Subcutaneous abdominal adipose tissue (tissue), 5 donors: ENCODE measurements around the gene PCYT2.

Experiments used
- H3K27ac ChIP-seq: one replicate; pipeline ENCODE4 v1.7.0; 2013; ENCODE audit warnings: low read depth, mild to moderate bottlenecking, inconsistent platforms, low read length, moderate library complexity
- H3K27me3 ChIP-seq, 5 donors: one replicate each; pipeline ENCODE4 v1.7.0; 2013; ENCODE audit warnings: low read length in 5 of 5, inconsistent platforms in 1 of 5; ENCODE audit not compliant: control insufficient read depth in 5 of 5, insufficient read depth in 4 of 5
- H3K36me3 ChIP-seq, 5 donors: one replicate each; pipeline ENCODE4 v1.7.0; 2013; ENCODE audit warnings: low read length in 5 of 5; ENCODE audit not compliant: control insufficient read depth in 5 of 5, insufficient read depth in 5 of 5
- H3K4me1 ChIP-seq, 5 donors: one replicate each; pipeline ENCODE4 v1.7.0; 2013; ENCODE audit warnings: low read length in 5 of 5, mild to moderate bottlenecking in 3 of 5, moderate library complexity in 1 of 5; ENCODE audit not compliant: control insufficient read depth in 5 of 5, insufficient read depth in 5 of 5
- H3K4me3 ChIP-seq, 5 donors: one replicate each; pipeline ENCODE4 v1.7.0; 2013; ENCODE audit warnings: low read length in 5 of 5, low read depth in 1 of 5
- H3K9ac ChIP-seq, 5 donors: one replicate each; pipeline ENCODE4 v1.7.0; 2013; ENCODE audit warnings: low read length in 5 of 5, mild to moderate bottlenecking in 4 of 5, moderate library complexity in 3 of 5
- H3K9me3 ChIP-seq, 5 donors: one replicate each; pipeline ENCODE4 v1.7.0; 2013; ENCODE audit warnings: low read length in 5 of 5; ENCODE audit not compliant: control insufficient read depth in 5 of 5
- donor health status: healthy.
- donor health status: healthy.
- donor health status: healthy.
- donor health status: healthy.
- donor health status: healthy.

Gene PCYT2

GRCh38 chr17:81865358-81865732 is 45.9 kb downstream of the PCYT2 start:
- Histone ChIP-seq H3K9me3 (no peaks in the 10 kb centered on the region), H3K36me3 (peaks cover 0 to 37% (median 26%) of the 10 kb centered on the region in 5 donors), H3K27me3 (no peaks in the 10 kb centered on the region), H3K4me3 (no peak overlapping the region), H3K4me1 (peaks cover 3 to 52% (median 42%) of the 10 kb centered on the region in 5 donors), H3K27ac (no peak overlapping the region), H3K9ac (no peak overlapping the region)

GRCh38 chr17:81863833-81864768 is 47.1 kb downstream of the PCYT2 start:
- H3K27ac ChIP-seq = peak overlapping the region; percentile 13
- H3K36me3 ChIP-seq = peaks cover 0 to 31% (median 17%) of the 10 kb centered on the region in 5 donors
- peaks cover 7 to 49% (median 38%) of the 10 kb centered on the region in 5 donors for H3K4me1 ChIP-seq
- no peaks in the 10 kb centered on the region for H3K9me3 ChIP-seq
- H3K4me3 ChIP-seq = no peak overlapping the region
- no peaks in the 10 kb centered on the region for H3K27me3 ChIP-seq
- H3K9ac ChIP-seq = peak overlapping the region in 1 of 5 donors; percentile 54

GRCh38 chr17:81863123-81863675 is 48.0 kb downstream of the PCYT2 start:
- H3K36me3 ChIP-seq = peaks cover 0 to 30% (median 15%) of the 10 kb centered on the region in 5 donors
- H3K27ac ChIP-seq = peak overlapping the region; percentile 13
- H3K4me3 ChIP-seq = no peak overlapping the region
- no peak overlapping the region for H3K9ac ChIP-seq
- H3K9me3 ChIP-seq = no peaks in the 10 kb centered on the region
- peaks cover 15 to 52% (median 43%) of the 10 kb centered on the region in 5 donors for H3K4me1 ChIP-seq
- no peaks in the 10 kb centered on the region for H3K27me3 ChIP-seq

GRCh38 chr17:81860756-81861568 is 50.2 kb downstream of the PCYT2 start:
- H3K27me3 ChIP-seq = no peaks in the 10 kb centered on the region
- H3K27ac ChIP-seq = peak overlapping the region; percentile 96
- H3K9me3 ChIP-seq = no peaks in the 10 kb centered on the region
- H3K4me1 ChIP-seq = peaks cover 15 to 45% (median 38%) of the 10 kb centered on the region in 5 donors
- H3K9ac ChIP-seq = peak overlapping the region; percentile 60 to 82 (median 77)
- peaks cover 0 to 35% (median 18%) of the 10 kb centered on the region in 5 donors for H3K36me3 ChIP-seq
- peak overlapping the region; percentile 72 to 77 (median 76) for H3K4me3 ChIP-seq

- no peaks in the 10 kb centered on the region for H3K9me3 ChIP-seq
- peaks cover 0 to 37% (median 21%) of the 10 kb centered on the region in 5 donors for H3K36me3 ChIP-seq
- peak within 1 kb of the TSS; percentile 96 for H3K27ac ChIP-seq
- peaks cover 15 to 48% (median 38%) of the 10 kb centered on the region in 5 donors for H3K4me1 ChIP-seq
- H3K4me3 ChIP-seq = peak within 1 kb of the TSS; percentile 77 to 95 (median 89)
- H3K9ac ChIP-seq = peak within 1 kb of the TSS; percentile 77 to 94 (median 93)
- H3K27me3 ChIP-seq = no peaks in the 10 kb centered on the region
Measured at GRCh38 chr17:81859906-81860755, 51.1 kb downstream of the PCYT2 start, which contains the start of gene P4HB. TSS of gene P4HB (minus strand) at chr17:81860535. CDS start at chr17:81860471, 64 bp downstream.

- H3K4me3 ChIP-seq = peak overlapping the region; percentile 77 to 95 (median 89)
- H3K27me3 ChIP-seq = no peaks in the 10 kb centered on the region
- peaks cover 15 to 48% (median 40%) of the 10 kb centered on the region in 5 donors for H3K4me1 ChIP-seq
- H3K9me3 ChIP-seq = no peaks in the 10 kb centered on the region
- peak overlapping the region; percentile 71 to 94 (median 93) for H3K9ac ChIP-seq
- H3K36me3 ChIP-seq = peaks cover 0 to 46% (median 29%) of the 10 kb centered on the region in 5 donors
- H3K27ac ChIP-seq = peak overlapping the region; percentile 74
Measured at GRCh38 chr17:81858967-81859905, 52.0 kb downstream of the PCYT2 start.

GRCh38 chr17:81858170-81858966 is 52.8 kb downstream of the PCYT2 start:
- H3K36me3 ChIP-seq = peaks cover 0 to 50% (median 38%) of the 10 kb centered on the region in 5 donors
- H3K4me3 ChIP-seq = peak overlapping the region in 4 of 5 donors; percentile 85 to 95 (median 90)

More at GRCh38 chr17:81858170-81858966, 52.8 kb downstream of the PCYT2 start:
- H3K9me3 ChIP-seq = no peaks in the 10 kb centered on the region
- H3K27ac ChIP-seq = no peak overlapping the region
- H3K27me3 ChIP-seq = no peaks in the 10 kb centered on the region
- H3K9ac ChIP-seq = peak overlapping the region; percentile 1 to 94 (median 93)
- peaks cover 15 to 48% (median 40%) of the 10 kb centered on the region in 5 donors for H3K4me1 ChIP-seq
